Nephron (organoid): ENCODE data around the gene SLC12A9.

Source experiments
- H3K27ac Mint-ChIP-seq, 3 experiments: 2 replicates each; pipeline ENCODE4 v1.8.0; 2020; ENCODE audit warnings: mixed read lengths in 3 of 3, mild to moderate bottlenecking in 2 of 3, moderate library complexity in 1 of 3
- H3K27me3 Mint-ChIP-seq: 2 replicates; pipeline ENCODE4 v1.8.0; 2021; ENCODE audit warnings: low read depth, mild to moderate bottlenecking, moderate library complexity, mixed read lengths
- H3K36me3 Mint-ChIP-seq: 2 replicates; pipeline ENCODE4 v1.8.0; 2020; ENCODE audit warnings: low read depth, mixed read lengths
- H3K4me1 Mint-ChIP-seq: 2 replicates; pipeline ENCODE4 v1.8.0; 2020; ENCODE audit warnings: mixed read lengths
- H3K4me3 Mint-ChIP-seq, 3 experiments: 2 replicates each; pipeline ENCODE4 v1.8.0; 2020; ENCODE audit warnings: mild to moderate bottlenecking in 3 of 3, mixed read lengths in 3 of 3, moderate library complexity in 2 of 3
- H3K9me3 Mint-ChIP-seq: 2 replicates; pipeline ENCODE4 v1.8.0; 2020; ENCODE audit warnings: mixed read lengths
- TF ChIP-seq, protein P1 (sequence below), 3 experiments: fragments of 200-600 bp; sonication (generic); IDR thresholded peaks; one replicate each; pipeline ENCODE4 v1.5.0; 2021; ENCODE audit warnings: antibody characterized with exemption in 3 of 3; ENCODE audit not compliant: unreplicated experiment in 3 of 3

SLC12A9 gene

DNA sequence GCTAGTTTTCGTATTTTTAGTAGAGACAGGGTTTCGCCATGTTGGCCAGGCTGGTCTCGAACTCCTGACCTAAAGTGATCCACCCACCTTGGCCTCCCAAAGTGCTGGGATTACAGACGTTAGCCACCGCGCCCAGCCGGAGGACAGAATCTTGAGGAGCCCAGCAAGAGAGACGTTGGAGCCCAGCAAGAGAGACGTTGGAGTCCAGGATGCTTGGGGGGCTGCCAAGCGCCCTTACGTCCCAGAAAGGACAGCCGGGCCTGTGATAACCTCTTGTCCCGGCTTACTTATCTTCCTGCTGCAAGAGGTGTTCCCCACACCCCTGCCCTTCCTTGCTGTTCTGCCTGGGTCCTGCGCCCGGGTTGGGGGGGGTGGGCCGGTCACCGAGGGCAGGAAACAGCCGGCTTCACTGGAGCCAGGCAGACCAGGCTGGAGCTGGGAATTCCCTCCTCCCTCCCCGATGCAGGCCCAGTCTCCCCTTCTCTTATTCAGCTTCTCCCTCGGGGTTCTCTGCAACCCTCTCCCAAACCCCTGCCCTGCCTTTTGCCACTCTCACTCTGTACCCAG is 23.3 kb upstream of the SLC12A9 start:
- H3K27ac Mint-ChIP-seq, result peak overlapping the region; percentile 76 to 99 (median 94)
- peak overlapping the region; percentile 99 to 100 (median 100) for H3K4me3 Mint-ChIP-seq
- TF ChIP-seq, protein P1, sequence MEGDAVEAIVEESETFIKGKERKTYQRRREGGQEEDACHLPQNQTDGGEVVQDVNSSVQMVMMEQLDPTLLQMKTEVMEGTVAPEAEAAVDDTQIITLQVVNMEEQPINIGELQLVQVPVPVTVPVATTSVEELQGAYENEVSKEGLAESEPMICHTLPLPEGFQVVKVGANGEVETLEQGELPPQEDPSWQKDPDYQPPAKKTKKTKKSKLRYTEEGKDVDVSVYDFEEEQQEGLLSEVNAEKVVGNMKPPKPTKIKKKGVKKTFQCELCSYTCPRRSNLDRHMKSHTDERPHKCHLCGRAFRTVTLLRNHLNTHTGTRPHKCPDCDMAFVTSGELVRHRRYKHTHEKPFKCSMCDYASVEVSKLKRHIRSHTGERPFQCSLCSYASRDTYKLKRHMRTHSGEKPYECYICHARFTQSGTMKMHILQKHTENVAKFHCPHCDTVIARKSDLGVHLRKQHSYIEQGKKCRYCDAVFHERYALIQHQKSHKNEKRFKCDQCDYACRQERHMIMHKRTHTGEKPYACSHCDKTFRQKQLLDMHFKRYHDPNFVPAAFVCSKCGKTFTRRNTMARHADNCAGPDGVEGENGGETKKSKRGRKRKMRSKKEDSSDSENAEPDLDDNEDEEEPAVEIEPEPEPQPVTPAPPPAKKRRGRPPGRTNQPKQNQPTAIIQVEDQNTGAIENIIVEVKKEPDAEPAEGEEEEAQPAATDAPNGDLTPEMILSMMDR (IDR thresholded peaks at IDR 0.05; ENCODE audit: unreplicated experiment in 3 of 3), result no peak
- H3K27me3 Mint-ChIP-seq, result peaks cover 3% of the 10 kb centered on the region
- H3K36me3 Mint-ChIP-seq, result no peaks in the 10 kb centered on the region
- no peaks in the 10 kb centered on the region for H3K9me3 Mint-ChIP-seq
- H3K4me1 Mint-ChIP-seq, result peaks cover 22% of the 10 kb centered on the region

DNA sequence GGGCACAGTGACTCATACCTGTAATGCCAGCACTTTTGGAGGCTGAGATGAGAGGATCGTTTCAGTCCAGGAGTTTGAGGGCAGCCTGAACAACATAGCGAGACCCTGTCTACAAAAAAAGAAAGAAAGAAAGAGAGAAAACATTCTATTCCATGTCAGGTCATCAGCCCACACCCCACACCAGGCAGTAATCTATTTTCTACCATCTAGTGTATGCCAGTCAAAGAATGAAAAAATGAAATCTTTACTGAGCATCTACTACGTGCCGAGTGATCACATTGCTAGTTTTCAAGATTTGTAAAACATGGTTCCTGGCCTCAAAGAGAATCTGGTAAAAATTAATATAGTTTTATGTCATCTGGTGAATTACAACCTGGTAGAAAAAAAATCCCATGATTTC is 22.1 kb upstream of the SLC12A9 start:
- no peaks in the 10 kb centered on the region for H3K36me3 Mint-ChIP-seq
- TF ChIP-seq, protein P1 (IDR thresholded peaks at IDR 0.05; ENCODE audit: unreplicated experiment in 3 of 3), result no peak
- peak overlapping the region; percentile 32 to 44 (median 39) for H3K4me3 Mint-ChIP-seq
- H3K27ac Mint-ChIP-seq, result peak overlapping the region; percentile 36 to 96 (median 71)
- H3K27me3 Mint-ChIP-seq, result peaks cover 3% of the 10 kb centered on the region
- no peaks in the 10 kb centered on the region for H3K9me3 Mint-ChIP-seq
- peaks cover 19% of the 10 kb centered on the region for H3K4me1 Mint-ChIP-seq

DNA sequence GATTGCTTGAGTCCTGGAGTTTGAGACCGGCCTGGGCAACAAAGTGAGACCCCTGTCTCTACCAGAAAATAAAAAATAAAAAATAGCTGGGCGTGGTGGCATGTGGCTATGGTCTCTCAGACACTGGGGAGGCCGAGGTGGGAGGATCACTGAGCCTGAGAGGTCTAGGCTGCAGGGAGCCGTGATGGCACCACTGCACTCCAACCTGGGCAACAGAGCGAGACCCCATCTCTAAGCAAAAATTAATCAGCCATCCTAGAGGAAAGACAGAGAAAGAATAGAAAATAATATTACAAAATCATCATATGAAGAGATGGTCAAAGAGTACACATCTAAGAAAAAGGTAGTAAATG is 20.3 kb upstream of the SLC12A9 start:
- Mint-ChIP-seq H3K9me3 (no peaks in the 10 kb centered on the region), H3K4me3 (peak overlapping the region in 1 of 3 experiments; percentile 19), H3K36me3 (no peaks in the 10 kb centered on the region), H3K27me3 (no peaks in the 10 kb centered on the region), H3K4me1 (peaks cover 26% of the 10 kb centered on the region), H3K27ac (peak overlapping the region in 2 of 3 experiments; percentile 83 to 96)
- TF ChIP-seq, protein P1 (IDR thresholded peaks at IDR 0.05; ENCODE audit: unreplicated experiment in 3 of 3), result no peak

DNA sequence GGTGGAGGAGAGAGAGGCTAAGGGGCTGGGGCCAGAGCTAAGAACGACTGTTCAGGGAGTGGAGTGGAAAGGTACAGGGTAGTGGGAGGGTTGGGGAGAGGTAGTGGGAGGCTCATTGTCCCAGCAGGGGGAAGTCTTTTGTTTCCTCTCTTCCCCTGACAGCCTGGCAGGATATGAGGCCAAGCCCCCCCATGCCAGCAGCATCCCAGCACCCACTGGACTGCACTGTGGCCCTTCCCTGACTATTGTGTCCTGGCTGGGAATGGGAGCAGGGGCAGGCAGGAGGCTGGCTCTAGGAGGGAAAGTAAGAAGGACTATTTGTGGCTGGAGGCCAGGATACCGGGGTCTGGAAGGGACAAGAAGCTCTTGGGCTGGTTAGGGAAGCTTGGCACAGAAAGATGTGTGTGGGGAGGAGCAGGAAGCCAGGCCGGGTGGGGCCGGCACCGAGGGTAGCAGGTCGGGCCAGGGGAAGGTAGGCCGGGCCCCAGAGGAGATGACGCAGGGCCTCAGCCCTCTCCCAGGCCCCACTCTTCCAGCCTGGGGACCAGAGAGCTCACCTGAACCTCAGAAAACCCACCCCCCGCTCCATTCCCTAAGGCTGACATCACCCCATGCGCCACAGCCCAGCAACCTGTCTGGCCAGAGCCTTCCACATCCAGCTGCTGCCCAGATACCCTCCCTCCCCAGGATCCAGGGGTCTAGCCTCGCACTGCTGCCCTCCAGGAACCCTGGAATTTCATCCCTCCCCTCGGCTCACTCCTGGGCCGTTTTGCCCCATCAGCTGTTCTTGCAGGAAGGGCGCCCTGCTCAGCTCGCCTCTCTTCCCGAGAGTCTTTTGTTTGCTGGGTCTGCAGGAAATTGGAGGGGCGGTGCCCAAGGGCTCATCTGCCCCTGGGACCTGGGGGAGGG is 16.4 kb upstream of the SLC12A9 start:
- no peaks in the 10 kb centered on the region for H3K27me3 Mint-ChIP-seq
- H3K9me3 Mint-ChIP-seq, result no peaks in the 10 kb centered on the region
- peak overlapping the region; percentile 63 to 81 (median 77) for H3K4me3 Mint-ChIP-seq
- H3K4me1 Mint-ChIP-seq, result peaks cover 27% of the 10 kb centered on the region
- TF ChIP-seq, protein P1 (IDR thresholded peaks at IDR 0.05; ENCODE audit: unreplicated experiment in 3 of 3), result no peak
- H3K36me3 Mint-ChIP-seq, result no peaks in the 10 kb centered on the region
- peak overlapping the region; percentile 96 to 99 (median 98) for H3K27ac Mint-ChIP-seq

DNA sequence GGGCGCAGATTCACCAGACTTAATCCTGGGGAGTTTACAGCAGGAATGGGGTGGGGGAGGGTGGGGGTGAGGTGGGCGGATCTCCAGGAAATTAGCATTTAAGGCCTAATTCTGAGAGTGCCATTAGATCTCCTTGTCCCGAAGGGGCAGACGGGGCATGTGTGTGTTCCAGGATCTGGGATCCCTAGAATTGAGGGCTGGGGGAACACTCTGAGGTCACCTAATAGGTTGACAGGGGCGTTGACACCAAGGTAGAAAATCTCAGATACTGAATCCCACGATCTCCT is 15.8 kb upstream of the SLC12A9 start:
- Mint-ChIP-seq H3K27ac (peak overlapping the region; percentile 96 to 99 (median 98)), H3K27me3 (no peaks in the 10 kb centered on the region), H3K36me3 (no peaks in the 10 kb centered on the region), H3K9me3 (no peaks in the 10 kb centered on the region), H3K4me3 (peak overlapping the region; percentile 77 to 81 (median 79)), H3K4me1 (peaks cover 27% of the 10 kb centered on the region)
- TF ChIP-seq, protein P1 (IDR thresholded peaks at IDR 0.05; ENCODE audit: unreplicated experiment in 3 of 3), result no peak
